Natural killer cell treated with Interleukin-12 subunit alpha and Interleukin-12 subunit beta and Interleukin-15 and Interleukin-18, amount 100 ng/mL, for 72 hours (primary cell): Measurements from ENCODE around the gene CSNK1G1. TPM values are rescaled to one million over a fixed set of nuclear protein-coding genes. Genes with fewer than 3 reads are reported as not detected.
"Not testable (repeated sequence)": the region's sequence is repeated elsewhere in the genome, so short reads cannot be mapped to it uniquely, and the experiment has no call there.

Experiments used
- ATAC-seq, 2 donors: fragments of 150-1000 bp; cut with Tn5 transposase in 1 of 2; sonication (Bioruptor Pico), chemical (Tn5 transposase) in 1 of 2; 2 replicates each; pipeline ENCODE4 v1.10.0; 2021
- DNase-seq: peaks from one replicate; pipeline ENCODE4 v3.0.0; 2022; ENCODE audit warnings: low spot score
- H3K27ac Mint-ChIP-seq, 2 donors: 1 replicate in 1 of 2; 2 replicates in 1 of 2; pipeline ENCODE4 v1.8.0; 2022; ENCODE audit warnings: mixed read lengths in 2 of 2, mild to moderate bottlenecking in 1 of 2, moderate library complexity in 1 of 2
- H3K27me3 Mint-ChIP-seq, 2 donors: 1 replicate in 1 of 2; 2 replicates in 1 of 2; pipeline ENCODE4 v1.8.0; 2022; ENCODE audit warnings: mixed read lengths in 2 of 2
- H3K36me3 Mint-ChIP-seq: one replicate; pipeline ENCODE4 v1.8.0; 2022; ENCODE audit warnings: mixed read lengths
- H3K4me1 Mint-ChIP-seq, 2 donors: 1 replicate in 1 of 2; 2 replicates in 1 of 2; pipeline ENCODE4 v1.8.0; 2022; ENCODE audit warnings: low read depth in 2 of 2, mixed read lengths in 2 of 2, mild to moderate bottlenecking in 1 of 2
- H3K4me3 Mint-ChIP-seq: one replicate; pipeline ENCODE4 v1.8.0; 2022; ENCODE audit warnings: mixed read lengths
- H3K9me3 Mint-ChIP-seq: 2 replicates; pipeline ENCODE4 v1.8.0; 2022; ENCODE audit warnings: mixed read lengths
- total RNA-seq, 2 donors: library from RNA; stranded (reverse); gene quantifications; one replicate each; pipeline ENCODE4 v1.2.3, GENCODE V29; 2022

Gene CSNK1G1
- total RNA-seq, 2 donors from 2014 or later: 35.4 to 47.5 TPM

DNA sequence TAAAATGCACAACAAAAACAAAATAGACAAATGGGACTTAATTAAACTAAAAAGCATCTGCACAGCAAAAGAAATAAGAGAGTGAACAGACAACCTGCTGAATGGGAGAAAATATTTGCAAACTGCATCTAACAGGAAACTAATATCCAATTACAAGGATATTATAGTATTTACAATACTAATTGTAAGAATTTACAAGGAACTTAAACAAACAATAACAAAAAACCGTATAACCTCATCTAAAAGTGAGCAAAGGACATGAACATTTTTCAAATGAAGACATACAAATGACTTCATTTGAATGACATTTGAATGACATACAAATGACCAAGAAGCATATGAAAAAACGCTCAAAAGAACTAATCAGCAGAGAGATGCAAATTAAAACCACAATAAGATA lies 66.4 kb downstream of the CSNK1G1 start:
- Mint-ChIP-seq H3K9me3 (no peaks in the 10 kb centered on the region), H3K27me3 (no peaks in the 10 kb centered on the region), H3K4me1 (peaks cover 13 to 25% of the 10 kb centered on the region in 2 donors), H3K27ac (no peak overlapping the region), H3K36me3 (no peaks in the 10 kb centered on the region), H3K4me3 (no peak overlapping the region)
- DNase-seq (no peak), ATAC-seq (no peak)

DNA sequence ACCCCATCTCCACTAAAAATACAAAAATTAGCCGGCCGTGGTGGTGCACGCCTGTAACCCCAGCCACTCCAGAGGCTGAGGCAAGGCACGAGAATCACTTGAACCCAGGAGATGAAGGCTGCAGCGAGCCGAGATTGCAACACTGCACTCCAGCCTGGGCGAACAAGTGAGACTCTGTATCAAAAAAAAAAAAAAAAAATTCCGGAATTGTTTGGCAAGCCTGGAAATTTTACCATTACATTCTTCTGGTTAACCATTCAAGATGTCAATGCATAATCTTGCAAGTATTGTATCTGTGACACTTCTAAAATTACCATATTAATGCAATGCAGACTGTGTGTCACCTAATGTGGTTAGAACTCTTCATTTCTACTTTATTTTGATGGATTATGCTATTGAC lies 67.0 kb downstream of the CSNK1G1 start:
- Mint-ChIP-seq H3K9me3 (no peaks in the 10 kb centered on the region), H3K4me1 (peaks cover 13 to 25% of the 10 kb centered on the region in 2 donors), H3K4me3 (no peak overlapping the region), H3K36me3 (no peaks in the 10 kb centered on the region), H3K27ac (no peak overlapping the region), H3K27me3 (no peaks in the 10 kb centered on the region)
- ATAC-seq (no peak), DNase-seq (no peak)

DNA sequence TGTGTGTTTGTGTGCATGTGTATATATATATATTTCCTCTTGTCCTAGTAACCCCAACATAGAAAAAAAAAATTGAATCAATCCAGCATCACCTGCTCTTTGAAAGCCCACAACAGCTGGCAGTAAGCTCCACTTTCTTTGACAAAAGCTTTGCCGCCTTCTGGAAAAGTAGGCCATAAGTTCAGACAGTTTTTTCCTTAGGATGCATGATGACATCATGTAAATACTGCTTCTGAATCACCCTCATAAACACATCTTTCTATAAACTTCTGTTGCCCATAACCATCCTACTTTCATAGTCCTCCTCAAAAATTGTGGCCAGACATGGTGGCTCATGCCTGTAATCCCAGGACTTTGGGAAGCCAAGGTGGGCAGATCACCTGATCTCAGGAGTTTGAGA lies 67.4 kb downstream of the CSNK1G1 start:
- no peak overlapping the region for H3K27ac Mint-ChIP-seq
- H3K36me3 Mint-ChIP-seq: no peaks in the 10 kb centered on the region
- no peak for ATAC-seq
- H3K4me3 Mint-ChIP-seq: no peak overlapping the region
- no peaks in the 10 kb centered on the region for H3K27me3 Mint-ChIP-seq
- DNase-seq: no peak
- H3K9me3 Mint-ChIP-seq: no peaks in the 10 kb centered on the region
- peaks cover 13 to 25% of the 10 kb centered on the region in 2 donors for H3K4me1 Mint-ChIP-seq

GRCh38 chr15:64287953-64288352 lies 68.0 kb downstream of the CSNK1G1 start:
- Mint-ChIP-seq H3K36me3 (no peaks in the 10 kb centered on the region), H3K4me3 (no peak overlapping the region), H3K4me1 (peaks cover 7 to 20% of the 10 kb centered on the region in 2 donors), H3K9me3 (no peaks in the 10 kb centered on the region), H3K27me3 (no peaks in the 10 kb centered on the region), H3K27ac (no peak overlapping the region)
- DNase-seq (no peak), ATAC-seq (no peak)

DNA sequence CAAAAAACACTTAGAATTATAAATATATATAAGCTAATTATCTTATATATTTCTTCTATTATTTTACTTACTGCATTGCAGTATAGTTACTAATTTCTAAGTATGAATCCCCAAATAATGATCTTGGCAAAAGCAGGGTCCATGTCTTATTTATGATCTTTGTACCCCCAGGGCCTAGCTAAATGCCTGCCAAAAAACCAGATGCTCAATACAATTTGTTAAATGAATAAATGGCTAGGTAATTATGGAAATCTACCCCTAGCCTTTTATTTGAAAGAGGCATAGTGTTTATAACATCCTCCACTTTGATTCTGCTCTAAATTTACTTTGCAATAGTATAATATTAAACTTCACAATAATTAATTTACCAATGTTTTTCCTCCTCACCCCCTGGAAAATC lies 69.5 kb downstream of the CSNK1G1 start:
- Mint-ChIP-seq H3K27me3 (no peaks in the 10 kb centered on the region), H3K36me3 (no peaks in the 10 kb centered on the region), H3K27ac (no peak overlapping the region), H3K9me3 (no peaks in the 10 kb centered on the region), H3K4me1 (peaks cover 7 to 25% of the 10 kb centered on the region in 2 donors), H3K4me3 (no peak overlapping the region)
- DNase-seq: no peak
- no peak for ATAC-seq

- no peak overlapping the region for H3K4me3 Mint-ChIP-seq
- ATAC-seq (no peak), DNase-seq (no peak)
- no peaks in the 10 kb centered on the region for H3K36me3 Mint-ChIP-seq
- no peaks in the 10 kb centered on the region for H3K27me3 Mint-ChIP-seq
- no peaks in the 10 kb centered on the region for H3K9me3 Mint-ChIP-seq
- H3K27ac Mint-ChIP-seq: no peak overlapping the region
- peaks cover 7 to 25% of the 10 kb centered on the region in 2 donors for H3K4me1 Mint-ChIP-seq
Measured at GRCh38 chr15:64285871-64286270, 70.1 kb downstream of the CSNK1G1 start.

GRCh38 chr15:64285150-64285549 lies 70.8 kb downstream of the CSNK1G1 start:
- H3K4me1 Mint-ChIP-seq: peaks cover 7 to 25% of the 10 kb centered on the region in 2 donors
- H3K9me3 Mint-ChIP-seq: no peaks in the 10 kb centered on the region
- ATAC-seq (no peak), DNase-seq (no peak)
- no peak overlapping the region for H3K4me3 Mint-ChIP-seq
- H3K36me3 Mint-ChIP-seq: no peaks in the 10 kb centered on the region
- no peaks in the 10 kb centered on the region for H3K27me3 Mint-ChIP-seq
- H3K27ac Mint-ChIP-seq: no peak overlapping the region

DNA sequence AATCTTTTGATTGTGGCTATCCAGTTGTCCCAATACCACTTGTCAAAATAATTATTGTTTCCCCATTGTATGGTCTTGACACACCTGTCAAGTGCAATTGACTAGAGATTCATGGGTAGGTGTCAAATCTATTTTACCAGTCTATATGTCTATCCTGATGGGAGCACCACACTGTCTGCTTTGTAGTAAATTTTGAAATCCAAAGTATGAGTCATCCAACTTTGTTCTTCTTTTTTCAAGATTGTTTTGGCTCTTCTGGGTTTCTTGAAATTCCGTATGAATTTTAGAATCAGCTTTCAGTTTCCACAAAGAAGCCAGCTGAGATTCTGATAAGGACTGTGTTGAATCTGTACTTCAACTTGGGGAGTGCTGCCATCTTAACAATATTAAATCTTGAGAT lies 71.9 kb downstream of the CSNK1G1 start:
- DNase-seq (no peak), ATAC-seq (no peak)
- Mint-ChIP-seq H3K36me3 (no peaks in the 10 kb centered on the region), H3K4me3 (no peak overlapping the region), H3K9me3 (no peaks in the 10 kb centered on the region), H3K27ac (no peak overlapping the region), H3K27me3 (no peaks in the 10 kb centered on the region), H3K4me1 (peaks cover 7 to 17% of the 10 kb centered on the region in 2 donors)

- Mint-ChIP-seq H3K9me3 (no peaks in the 10 kb centered on the region), H3K27me3 (no peaks in the 10 kb centered on the region), H3K4me3 (no peak overlapping the region), H3K27ac (no peak overlapping the region), H3K36me3 (no peaks in the 10 kb centered on the region), H3K4me1 (peaks cover 7 to 14% of the 10 kb centered on the region in 2 donors)
- DNase-seq (no peak), ATAC-seq (no peak)
Measured at GRCh38 chr15:64282701-64283100, 73.3 kb downstream of the CSNK1G1 start.

- Mint-ChIP-seq H3K27ac (no peak overlapping the region), H3K36me3 (no peaks in the 10 kb centered on the region), H3K27me3 (no peaks in the 10 kb centered on the region), H3K4me3 (no peak overlapping the region), H3K9me3 (no peaks in the 10 kb centered on the region), H3K4me1 (peaks cover 0 to 11% of the 10 kb centered on the region in 2 donors)
- DNase-seq: no peak
- ATAC-seq: no peak
Measured at GRCh38 chr15:64279131-64279530, 76.8 kb downstream of the CSNK1G1 start.

DNA sequence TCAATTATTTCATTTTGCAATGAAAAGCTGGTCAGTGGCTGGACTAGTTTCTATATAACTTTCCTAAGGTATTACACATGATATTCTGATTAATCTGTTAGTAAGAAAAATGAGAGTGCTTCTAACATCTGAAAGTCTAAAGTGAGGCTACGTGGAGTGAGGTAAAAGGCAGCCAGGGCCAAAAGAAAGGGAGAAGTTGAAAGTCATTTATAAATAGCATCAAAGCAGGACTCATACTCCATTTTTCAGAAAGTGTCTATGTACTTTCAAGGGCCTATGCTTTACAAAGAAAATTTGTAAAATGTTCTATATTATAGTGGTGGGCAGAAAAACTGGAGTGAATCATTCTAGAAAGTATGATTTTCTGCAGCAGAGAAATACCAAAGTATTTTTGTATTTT lies 80.0 kb downstream of the CSNK1G1 start:
- Mint-ChIP-seq H3K27me3 (no peaks in the 10 kb centered on the region), H3K36me3 (no peaks in the 10 kb centered on the region), H3K27ac (no peak overlapping the region), H3K9me3 (no peaks in the 10 kb centered on the region), H3K4me1 (peaks cover 4 to 7% of the 10 kb centered on the region in 2 donors), H3K4me3 (no peak overlapping the region)
- ATAC-seq: no peak
- DNase-seq: no peak

DNA sequence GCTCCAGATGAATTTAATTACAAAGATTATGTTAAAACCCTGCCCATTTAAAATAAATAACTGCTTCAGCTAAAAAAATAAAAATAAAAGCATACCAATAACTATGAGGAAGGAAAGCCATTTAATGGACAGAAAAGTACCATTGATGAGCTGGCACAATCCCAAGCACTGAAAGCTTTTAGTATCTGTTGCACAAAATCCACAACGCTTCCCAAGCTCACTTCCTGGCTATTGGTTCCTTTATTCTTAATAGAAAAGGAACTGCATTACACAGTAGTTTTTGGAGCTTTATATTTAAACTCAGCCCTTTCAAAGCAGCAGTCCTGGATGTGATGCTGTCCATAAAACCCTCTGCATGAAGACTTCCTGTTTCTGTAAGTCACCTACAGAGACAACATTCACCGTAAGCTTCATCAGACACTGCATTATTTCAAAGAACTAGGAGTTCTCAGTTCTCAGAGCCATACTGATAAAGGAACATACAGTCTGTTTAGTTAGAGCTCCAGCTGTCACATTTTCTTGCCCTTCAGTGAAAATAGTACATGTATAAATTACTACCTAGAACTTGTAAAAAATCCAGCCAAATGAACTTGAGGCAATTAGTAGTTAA lies 81.5 kb downstream of the CSNK1G1 start:
- Mint-ChIP-seq H3K27me3 (no peaks in the 10 kb centered on the region), H3K4me1 (peaks cover 4 to 7% of the 10 kb centered on the region in 2 donors), H3K4me3 (no peak overlapping the region), H3K36me3 (no peaks in the 10 kb centered on the region), H3K27ac (no peak overlapping the region), H3K9me3 (no peaks in the 10 kb centered on the region)
- DNase-seq (no peak), ATAC-seq (no peak)

GRCh38 chr15:64267331-64267973 lies 88.5 kb downstream of the CSNK1G1 start:
- peak overlapping the region in 1 of 2 donors; percentile 7 for H3K27ac Mint-ChIP-seq
- H3K36me3 Mint-ChIP-seq: peaks cover 16% of the 10 kb centered on the region
- no peak overlapping the region for H3K4me3 Mint-ChIP-seq

GRCh38 chr15:64265188-64265587 lies 90.8 kb downstream of the CSNK1G1 start:
- H3K27ac Mint-ChIP-seq, H3K9me3 Mint-ChIP-seq, DNase-seq, ATAC-seq, H3K27me3 Mint-ChIP-seq: not testable (repeated sequence)
- H3K4me1 Mint-ChIP-seq: peaks cover 25 to 34% of the 10 kb centered on the region in 2 donors
- H3K36me3 Mint-ChIP-seq: peaks cover 16% of the 10 kb centered on the region
- H3K4me3 Mint-ChIP-seq: peak overlapping the region; percentile 6

More at GRCh38 chr15:64267331-64267973, 88.5 kb downstream of the CSNK1G1 start:
- no peaks in the 10 kb centered on the region for H3K9me3 Mint-ChIP-seq
- DNase-seq (no peak), ATAC-seq (no peak)
- H3K27me3 Mint-ChIP-seq: no peaks in the 10 kb centered on the region
- peaks cover 29% of the 10 kb centered on the region in 2 donors for H3K4me1 Mint-ChIP-seq
